Colon (tissue), 2 donors: ENCODE measurements around the gene ZFYVE28.
"Not testable (repeated sequence)": the region's sequence is repeated elsewhere in the genome, so short reads cannot be mapped to it uniquely, and the experiment has no call there.

Source experiments
- FAIRE-seq: peaks from 2 replicates; lab custom pipeline; 2012; peaks lifted over from hg19 to GRCh38; lab: Jason Lieb, UNC
- donor health status: control.
- donor health status: control.

Gene ZFYVE28

GRCh38 chr4:2390146-2390545 is 28.3 kb downstream of the ZFYVE28 start:
- no peak for FAIRE-seq

- no peak for FAIRE-seq
Measured at GRCh38 chr4:2389691-2390090, 28.8 kb downstream of the ZFYVE28 start.

DNA sequence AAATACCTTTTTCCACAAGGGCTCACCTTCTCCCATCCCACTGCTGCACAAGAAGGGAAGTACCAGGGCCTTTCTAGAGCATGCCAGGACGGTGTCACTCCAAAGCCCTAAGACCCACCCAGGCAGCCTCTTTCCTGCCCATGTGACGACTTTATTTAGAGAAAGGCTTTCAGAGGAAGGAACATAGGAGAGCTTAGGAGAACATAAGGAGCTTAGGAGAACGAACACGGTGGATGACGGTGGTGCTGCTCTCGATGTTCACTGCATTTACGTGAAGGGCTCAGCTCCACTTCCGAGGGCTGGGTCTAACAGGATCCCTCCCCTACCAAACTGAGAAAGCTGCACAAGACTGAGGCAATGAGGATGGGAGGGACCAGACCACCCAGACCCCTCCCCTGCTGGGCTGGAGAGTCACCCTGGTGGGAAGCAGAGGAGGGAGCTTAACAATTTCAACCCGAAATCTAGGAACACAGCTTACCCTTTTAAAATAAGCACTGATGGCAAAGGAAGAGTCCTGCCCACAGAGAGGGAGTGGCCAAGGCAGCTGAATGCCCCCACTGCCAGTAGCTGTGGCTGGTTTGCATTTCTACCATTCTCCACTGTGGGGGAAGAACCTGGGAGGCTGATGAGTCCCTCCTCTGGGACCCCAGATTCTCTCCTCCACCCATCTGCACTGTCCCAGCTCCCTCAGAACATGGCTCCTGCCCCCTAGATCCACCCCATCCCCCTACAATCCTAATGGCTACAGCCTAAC is 29.8 kb downstream of the ZFYVE28 start:
- FAIRE-seq = no peak

GRCh38 chr4:2387829-2388228 is 30.6 kb downstream of the ZFYVE28 start:
- no peak for FAIRE-seq

- FAIRE-seq = no peak
Measured at GRCh38 chr4:2387218-2387617, 31.2 kb downstream of the ZFYVE28 start.

DNA sequence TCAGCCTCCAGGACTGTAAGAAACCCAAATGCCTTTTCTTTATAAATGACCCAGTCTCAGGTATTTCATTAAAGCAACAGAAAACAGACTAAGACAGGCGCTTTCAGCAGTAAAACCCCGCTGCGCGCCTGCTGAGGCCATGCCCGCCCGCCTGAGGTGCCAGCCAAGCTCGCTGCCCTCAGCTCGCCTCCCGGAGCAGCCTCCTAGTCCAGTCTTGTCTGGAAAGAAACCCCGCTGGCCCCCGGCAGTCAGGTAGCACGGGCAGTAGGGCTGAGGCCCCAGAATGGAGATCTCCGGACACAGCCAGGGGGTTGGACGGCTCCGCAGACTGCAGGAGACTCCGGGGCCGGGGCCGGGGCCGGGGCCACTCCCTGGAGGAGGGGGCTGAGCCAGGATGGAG is 31.7 kb downstream of the ZFYVE28 start:
- no peak for FAIRE-seq

- no peak for FAIRE-seq
Measured at GRCh38 chr4:2385516-2385915, 32.9 kb downstream of the ZFYVE28 start.

- no peak for FAIRE-seq
Measured at GRCh38 chr4:2384245-2384644, 34.2 kb downstream of the ZFYVE28 start.

DNA sequence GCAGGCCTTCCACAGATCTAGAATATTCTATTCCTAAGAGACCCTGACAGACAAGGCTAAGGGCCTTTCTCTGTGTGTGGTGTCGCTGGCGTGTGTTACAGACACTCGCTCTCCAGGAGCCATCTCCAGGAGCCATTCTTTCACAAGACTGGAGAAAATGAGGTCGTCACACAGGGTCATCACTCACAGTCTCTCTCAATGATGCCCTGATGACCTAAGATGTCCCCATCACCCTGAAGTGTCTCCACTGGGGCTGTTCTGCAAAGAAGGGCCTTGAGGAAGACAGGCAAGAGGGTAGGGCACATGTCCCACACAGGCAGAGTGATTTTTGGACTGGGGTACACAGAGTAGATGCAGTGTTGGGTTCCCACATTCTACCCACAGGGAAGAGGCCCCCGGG is 34.7 kb downstream of the ZFYVE28 start:
- FAIRE-seq = no peak

DNA sequence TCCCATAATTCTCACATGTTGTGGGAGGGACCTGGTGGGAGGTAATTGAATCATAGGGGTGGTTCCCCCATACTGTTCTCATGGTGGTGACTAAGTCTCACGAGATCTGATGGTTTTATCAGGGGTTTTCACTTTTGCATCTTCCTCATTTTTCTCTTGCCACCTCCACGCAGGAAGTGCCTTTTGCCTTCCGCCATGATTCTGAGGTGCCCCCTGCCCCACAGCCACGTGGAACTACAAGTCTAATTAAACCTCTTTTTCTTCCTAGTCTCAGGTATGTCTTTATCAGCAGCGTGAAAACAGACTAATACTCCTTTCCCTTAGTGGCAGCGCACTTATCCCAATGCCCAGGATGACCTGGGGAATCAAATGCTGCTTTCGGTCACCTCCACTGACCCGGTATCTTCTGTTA is 35.2 kb downstream of the ZFYVE28 start:
- not testable (repeated sequence) for FAIRE-seq

DNA sequence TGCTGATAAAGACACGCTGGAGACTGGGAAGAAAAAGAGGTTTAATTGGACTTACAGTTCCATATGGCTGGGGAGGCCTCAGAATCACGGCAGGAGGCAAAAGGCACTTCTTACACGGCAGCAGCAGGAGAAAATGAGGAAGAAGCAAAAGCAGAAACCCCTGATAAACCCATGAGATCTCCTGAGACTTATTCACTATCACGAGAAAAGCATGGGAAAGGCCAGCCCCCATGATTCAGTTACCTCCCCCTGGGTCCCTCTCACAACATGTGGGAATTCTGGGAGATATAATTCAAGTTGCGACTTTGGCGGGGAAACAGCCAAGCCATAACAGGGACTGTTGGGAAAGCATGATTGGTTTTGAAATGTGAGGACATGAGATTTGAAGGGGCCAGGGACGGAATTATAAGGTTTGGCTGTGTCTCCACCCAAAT is 35.7 kb downstream of the ZFYVE28 start:
- FAIRE-seq = not testable (repeated sequence)

GRCh38 chr4:2380589-2380988 is 37.9 kb downstream of the ZFYVE28 start:
- not testable (repeated sequence) for FAIRE-seq

GRCh38 chr4:2378898-2379297 is 39.5 kb downstream of the ZFYVE28 start:
- no peak for FAIRE-seq

GRCh38 chr4:2378401-2378800 is 40.0 kb downstream of the ZFYVE28 start:
- FAIRE-seq = no peak

DNA sequence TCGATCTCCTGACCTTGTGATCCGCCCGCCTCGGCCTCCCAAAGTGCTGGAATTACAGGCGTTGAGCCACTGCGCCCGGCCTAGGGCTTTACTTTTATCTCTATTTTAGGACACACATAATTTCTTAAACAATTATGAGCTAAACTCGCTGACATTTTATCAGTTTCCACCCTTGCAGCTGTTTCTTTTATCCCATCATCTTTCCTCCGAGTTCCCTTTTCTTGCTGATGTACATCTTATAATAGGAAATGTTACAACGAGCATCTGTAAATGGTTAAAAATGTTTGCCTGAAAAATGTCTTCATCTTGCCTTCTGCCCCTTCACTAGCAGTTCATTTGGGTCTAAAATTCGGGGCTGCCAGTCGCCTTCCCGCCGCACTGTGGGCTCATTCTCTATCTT is 41.2 kb downstream of the ZFYVE28 start:
- no peak for FAIRE-seq

GRCh38 chr4:2375427-2375826 is 43.0 kb downstream of the ZFYVE28 start:
- FAIRE-seq = no peak

- FAIRE-seq = no peak
Measured at GRCh38 chr4:2373532-2373931, 44.9 kb downstream of the ZFYVE28 start.

GRCh38 chr4:2372488-2373030 is 45.9 kb downstream of the ZFYVE28 start:
- FAIRE-seq = no peak

DNA sequence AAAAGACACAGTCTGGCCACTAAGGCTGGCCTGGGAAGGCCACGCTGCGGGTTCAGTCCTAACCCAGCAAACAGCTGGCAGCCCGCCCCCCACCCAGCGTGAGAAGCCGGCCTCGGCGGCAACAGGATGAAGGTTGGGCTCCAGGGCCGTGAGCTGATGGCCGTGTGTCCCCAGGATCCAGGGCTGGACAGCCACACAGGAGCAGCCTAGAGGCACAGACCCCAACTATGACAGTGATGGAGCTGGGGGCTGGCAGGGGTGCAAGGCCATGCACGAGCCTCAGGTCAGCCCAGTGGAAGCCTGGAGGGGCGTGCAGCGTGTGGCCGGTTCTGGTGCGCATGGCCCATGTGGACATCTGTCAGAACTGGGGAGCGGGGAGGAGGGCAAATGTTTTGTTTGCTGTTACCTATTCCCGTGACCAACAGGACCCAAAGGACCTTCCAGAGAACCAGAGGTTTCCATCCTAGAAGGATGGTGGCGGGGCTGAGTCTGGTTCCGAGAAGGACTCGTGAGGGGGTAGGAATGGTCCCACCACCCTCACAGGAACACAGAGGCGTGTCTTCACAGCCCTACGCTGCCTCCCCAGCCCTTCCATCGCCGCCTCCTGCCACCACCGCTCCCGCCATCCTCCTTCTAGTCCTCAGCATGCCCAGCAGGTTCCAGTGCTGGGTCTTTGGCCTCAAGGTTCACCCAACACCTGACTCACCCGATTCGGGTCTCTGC is 46.5 kb downstream of the ZFYVE28 start:
- FAIRE-seq = no peak

- FAIRE-seq = no peak
Measured at GRCh38 chr4:2370597-2371320, 47.7 kb downstream of the ZFYVE28 start.

DNA sequence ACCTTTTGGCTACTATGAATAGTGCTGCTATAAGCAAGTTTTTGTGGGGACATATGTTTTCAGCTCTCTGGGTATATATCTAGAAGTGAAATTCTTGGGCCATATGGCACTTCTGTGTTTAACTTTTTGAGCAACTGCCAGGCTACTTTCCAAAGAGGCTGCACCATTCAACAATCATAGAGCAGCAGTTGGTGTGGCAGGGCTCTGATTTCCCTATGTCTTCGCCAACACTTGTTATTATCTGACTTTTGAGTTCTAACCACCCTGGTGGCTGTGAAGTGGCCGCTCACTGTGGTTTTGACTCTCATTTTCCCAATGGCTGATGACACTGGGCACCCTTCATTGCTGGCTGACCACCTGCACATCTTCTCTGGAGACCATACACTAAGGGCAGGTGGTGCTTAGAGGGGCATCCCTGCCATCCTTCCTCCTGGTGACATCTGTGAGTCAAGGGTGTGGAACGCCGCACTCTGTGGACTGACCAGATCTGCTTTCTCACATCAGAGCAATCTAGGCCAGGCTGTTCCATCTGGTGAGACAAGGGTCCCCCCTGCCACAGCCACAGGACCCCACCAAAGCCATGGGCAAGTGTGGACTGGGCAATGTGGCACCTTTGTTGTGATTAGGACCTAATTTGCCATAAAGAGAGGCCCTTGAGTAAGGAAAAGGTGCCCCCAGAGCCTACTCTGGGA is 49.6 kb downstream of the ZFYVE28 start:
- no peak for FAIRE-seq

- no peak for FAIRE-seq
Measured at GRCh38 chr4:2367626-2368025, 50.8 kb downstream of the ZFYVE28 start.
